ENCODE data around the gene ATP11A.

- TF ChIP-seq POLR2A (conservative IDR thresholded peaks at IDR 0.05), result no peak
- TF ChIP-seq EZH2 (IDR thresholded peaks at IDR 0.05; ENCODE audit: borderline replicate concordance, low read depth, low read length), result no peak
- no peak for TF ChIP-seq TEAD4 (IDR thresholded peaks at IDR 0.05; ENCODE audit: low read length)
- TF ChIP-seq TEAD4 (CRISPR knock-in tag; IDR thresholded peaks at IDR 0.05; ENCODE audit: borderline replicate concordance), result no peak
- no peak for TF ChIP-seq MAX (CRISPR knock-in tag; IDR thresholded peaks at IDR 0.05)
- no peak for TF ChIP-seq JUNB (CRISPR knock-in tag; conservative IDR thresholded peaks at IDR 0.05)
- TF ChIP-seq, protein P1, sequence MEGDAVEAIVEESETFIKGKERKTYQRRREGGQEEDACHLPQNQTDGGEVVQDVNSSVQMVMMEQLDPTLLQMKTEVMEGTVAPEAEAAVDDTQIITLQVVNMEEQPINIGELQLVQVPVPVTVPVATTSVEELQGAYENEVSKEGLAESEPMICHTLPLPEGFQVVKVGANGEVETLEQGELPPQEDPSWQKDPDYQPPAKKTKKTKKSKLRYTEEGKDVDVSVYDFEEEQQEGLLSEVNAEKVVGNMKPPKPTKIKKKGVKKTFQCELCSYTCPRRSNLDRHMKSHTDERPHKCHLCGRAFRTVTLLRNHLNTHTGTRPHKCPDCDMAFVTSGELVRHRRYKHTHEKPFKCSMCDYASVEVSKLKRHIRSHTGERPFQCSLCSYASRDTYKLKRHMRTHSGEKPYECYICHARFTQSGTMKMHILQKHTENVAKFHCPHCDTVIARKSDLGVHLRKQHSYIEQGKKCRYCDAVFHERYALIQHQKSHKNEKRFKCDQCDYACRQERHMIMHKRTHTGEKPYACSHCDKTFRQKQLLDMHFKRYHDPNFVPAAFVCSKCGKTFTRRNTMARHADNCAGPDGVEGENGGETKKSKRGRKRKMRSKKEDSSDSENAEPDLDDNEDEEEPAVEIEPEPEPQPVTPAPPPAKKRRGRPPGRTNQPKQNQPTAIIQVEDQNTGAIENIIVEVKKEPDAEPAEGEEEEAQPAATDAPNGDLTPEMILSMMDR (IDR thresholded peaks at IDR 0.05 in 2 of 3, conservative IDR thresholded peaks at IDR 0.05 in 1 of 3; ENCODE audit: insufficient read depth in 2 of 3, low read depth in 1 of 3, low read length in 3 of 3), result no peak
- no peak for TF ChIP-seq ZC3H11A (IDR thresholded peaks at IDR 0.05; ENCODE audit: low read depth, low read length)
- no peak for TF ChIP-seq NCOA1 (IDR thresholded peaks at IDR 0.05; ENCODE audit: low read depth)
- TF ChIP-seq HMG20A (CRISPR knock-in tag; conservative IDR thresholded peaks at IDR 0.05), result no peak
- no peak for TF ChIP-seq PHF21A (IDR thresholded peaks at IDR 0.05; ENCODE audit: borderline replicate concordance, low read depth)
- no peak for TF ChIP-seq NRF1 (conservative IDR thresholded peaks at IDR 0.05 in 1 of 2, IDR thresholded peaks at IDR 0.05 in 1 of 2)
- no peak for TF ChIP-seq SMARCC2 (IDR thresholded peaks at IDR 0.05; ENCODE audit: low read depth)
- no peak for TF ChIP-seq STAG1 (CRISPR knock-in tag; IDR thresholded peaks at IDR 0.05; ENCODE audit: borderline replicate concordance)
Measured at GRCh38 chr13:112875627-112876026, 185.8 kb downstream of the ATP11A start.
